Measurements from ENCODE around the gene DYNC2I2. TPM values are rescaled to one million over a fixed set of nuclear protein-coding genes. Genes with fewer than 3 reads are reported as not detected.
"Not testable (repeated sequence)": the region's sequence is repeated elsewhere in the genome, so short reads cannot be mapped to it uniquely, and the experiment has no call there.

DYNC2I2 gene
- total RNA-seq, 2 donors from 2014 or later, result 87.8 to 119 TPM

DNA sequence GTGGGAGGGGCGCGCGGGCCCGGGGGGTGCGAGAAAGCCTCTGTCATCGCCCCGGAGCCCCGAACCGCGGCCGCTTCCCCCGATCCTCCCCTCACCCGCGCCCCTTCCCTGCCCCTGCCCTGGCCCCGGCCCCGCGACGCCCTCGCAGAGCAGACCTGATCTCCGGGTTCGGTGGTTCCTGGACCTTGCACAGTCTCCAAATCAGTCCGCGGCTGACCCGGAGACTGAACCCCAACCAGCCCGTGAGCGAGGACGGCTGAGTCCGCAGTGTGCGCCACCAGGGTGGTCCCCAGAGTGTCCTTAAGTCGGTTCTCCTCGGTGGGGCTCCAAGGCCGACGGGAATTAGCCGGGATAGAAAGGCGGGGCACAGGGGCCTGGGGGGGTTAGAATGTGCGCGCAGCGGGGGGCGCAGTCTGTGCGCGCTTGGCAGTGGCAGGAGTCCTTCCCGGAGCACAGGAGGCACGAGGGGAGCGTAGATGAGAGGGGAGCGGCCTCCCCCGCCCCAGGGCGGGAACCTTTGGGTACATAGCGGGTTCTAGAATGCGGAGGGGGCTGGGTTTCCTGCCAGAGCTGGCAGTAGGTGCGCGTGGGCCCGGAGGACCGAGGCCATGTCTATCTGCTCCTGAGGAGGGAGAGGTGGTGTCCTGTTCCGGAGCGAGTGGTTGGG lies 46.4 kb upstream of the DYNC2I2 start:
- peak overlapping the region; percentile 77 for H3K9ac ChIP-seq (ENCODE audit: extremely low read depth, low read length, poor library complexity, severe bottlenecking)
- 6% methylated on average over 10 to 55 of the region's 55 CpGs for WGBS, 2 experiments (ENCODE audit: insufficient coverage in 1 of 2, insufficient read length in 1 of 2)

DNA sequence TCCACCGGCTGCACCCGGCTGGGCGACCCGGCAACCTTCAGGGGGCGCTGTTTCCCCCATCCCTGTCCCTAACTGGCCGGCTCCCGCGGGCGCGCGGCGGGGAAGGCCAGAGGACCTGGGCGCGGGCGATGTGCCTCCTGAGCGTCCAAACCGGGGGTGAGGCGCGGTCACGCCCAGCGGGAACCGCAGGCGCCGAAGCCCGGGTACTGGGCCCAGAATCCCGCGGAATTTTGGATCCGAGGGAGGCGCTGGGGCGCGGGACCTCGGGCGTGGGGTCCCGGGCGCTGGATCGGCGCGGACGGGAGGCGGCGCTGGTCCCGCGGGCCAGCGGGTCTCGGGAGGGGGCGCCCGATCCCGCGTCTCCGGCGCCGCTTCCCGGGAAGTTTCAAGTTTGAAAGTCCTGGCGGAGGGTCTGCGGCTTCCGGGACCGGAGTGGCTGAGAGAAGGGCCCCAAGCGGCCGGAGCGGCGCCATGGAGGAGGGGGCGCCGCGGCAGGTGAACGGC lies 45.9 kb upstream of the DYNC2I2 start, which contains the start of gene PKN3:
Gene PKN3 (plus strand): TSS at position 59 of the 504 bp plus-strand sequence. CDS start 413 bp downstream, at position 472.
- Mint-ChIP-seq H3K36me3 (ENCODE audit: low read depth) (peaks cover under 1% of the 10 kb centered on the region), H3K27me3 (ENCODE audit: insufficient read depth) (no peaks in the 10 kb centered on the region), H3K27ac (peak within 1 kb of the TSS; percentile 87), H3K4me1 (peaks cover 3% of the 10 kb centered on the region), H3K9me3 (no peaks in the 10 kb centered on the region), H3K4me3 (peak within 1 kb of the TSS; percentile 78)
- H3K27me3 ChIP-seq (ENCODE audit: control insufficient read depth, insufficient read depth, low read length, poor library complexity, severe bottlenecking), result no peaks in the 10 kb centered on the region
- peaks cover 4% of the 10 kb centered on the region for H3K4me1 ChIP-seq (ENCODE audit: control insufficient read depth, insufficient read depth, low read length)
- DNase-seq, result peak; percentile 99
- H3K4me3 ChIP-seq (ENCODE audit: low read length), result peak within 1 kb of the TSS; percentile 86
- TF ChIP-seq, protein P1, sequence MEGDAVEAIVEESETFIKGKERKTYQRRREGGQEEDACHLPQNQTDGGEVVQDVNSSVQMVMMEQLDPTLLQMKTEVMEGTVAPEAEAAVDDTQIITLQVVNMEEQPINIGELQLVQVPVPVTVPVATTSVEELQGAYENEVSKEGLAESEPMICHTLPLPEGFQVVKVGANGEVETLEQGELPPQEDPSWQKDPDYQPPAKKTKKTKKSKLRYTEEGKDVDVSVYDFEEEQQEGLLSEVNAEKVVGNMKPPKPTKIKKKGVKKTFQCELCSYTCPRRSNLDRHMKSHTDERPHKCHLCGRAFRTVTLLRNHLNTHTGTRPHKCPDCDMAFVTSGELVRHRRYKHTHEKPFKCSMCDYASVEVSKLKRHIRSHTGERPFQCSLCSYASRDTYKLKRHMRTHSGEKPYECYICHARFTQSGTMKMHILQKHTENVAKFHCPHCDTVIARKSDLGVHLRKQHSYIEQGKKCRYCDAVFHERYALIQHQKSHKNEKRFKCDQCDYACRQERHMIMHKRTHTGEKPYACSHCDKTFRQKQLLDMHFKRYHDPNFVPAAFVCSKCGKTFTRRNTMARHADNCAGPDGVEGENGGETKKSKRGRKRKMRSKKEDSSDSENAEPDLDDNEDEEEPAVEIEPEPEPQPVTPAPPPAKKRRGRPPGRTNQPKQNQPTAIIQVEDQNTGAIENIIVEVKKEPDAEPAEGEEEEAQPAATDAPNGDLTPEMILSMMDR (conservative IDR thresholded peaks at IDR 0.05), result peak; percentile 98
- peak within 1 kb of the TSS; percentile 44 for H3K27ac ChIP-seq (ENCODE audit: low read depth, low read length)
- no peaks in the 10 kb centered on the region for H3K9me3 ChIP-seq (ENCODE audit: control insufficient read depth, low read length)
- peaks cover 13% of the 10 kb centered on the region for H3K36me3 ChIP-seq (ENCODE audit: control insufficient read depth, insufficient read depth, low read length)
- 0 to 1% methylated on average over 28 to 65 of the region's 65 CpGs for WGBS, 2 experiments (ENCODE audit: insufficient coverage in 1 of 2, insufficient read length in 1 of 2)
- H3K9ac ChIP-seq (ENCODE audit: extremely low read depth, low read length, poor library complexity, severe bottlenecking), result peak within 1 kb of the TSS; percentile 77

More for the DNA sequence above, 46.4 kb upstream of the DYNC2I2 start:
- TF ChIP-seq, protein P1 (conservative IDR thresholded peaks at IDR 0.05), result no peak
- Mint-ChIP-seq H3K36me3 (ENCODE audit: low read depth) (no peaks in the 10 kb centered on the region), H3K27ac (peak overlapping the region; percentile 87), H3K4me3 (peak overlapping the region; percentile 78), H3K4me1 (peaks cover 3% of the 10 kb centered on the region), H3K9me3 (no peaks in the 10 kb centered on the region), H3K27me3 (ENCODE audit: insufficient read depth) (no peaks in the 10 kb centered on the region)
- peak overlapping the region; percentile 86 for H3K4me3 ChIP-seq (ENCODE audit: low read length)
- H3K36me3 ChIP-seq (ENCODE audit: control insufficient read depth, insufficient read depth, low read length), result peaks cover 10% of the 10 kb centered on the region
- H3K27me3 ChIP-seq (ENCODE audit: control insufficient read depth, insufficient read depth, low read length, poor library complexity, severe bottlenecking), result no peaks in the 10 kb centered on the region
- peak; percentile 88 for DNase-seq
- H3K9me3 ChIP-seq (ENCODE audit: control insufficient read depth, low read length), result no peaks in the 10 kb centered on the region
- peaks cover 4% of the 10 kb centered on the region for H3K4me1 ChIP-seq (ENCODE audit: control insufficient read depth, insufficient read depth, low read length)
- H3K27ac ChIP-seq (ENCODE audit: low read depth, low read length), result no peak overlapping the region

DNA sequence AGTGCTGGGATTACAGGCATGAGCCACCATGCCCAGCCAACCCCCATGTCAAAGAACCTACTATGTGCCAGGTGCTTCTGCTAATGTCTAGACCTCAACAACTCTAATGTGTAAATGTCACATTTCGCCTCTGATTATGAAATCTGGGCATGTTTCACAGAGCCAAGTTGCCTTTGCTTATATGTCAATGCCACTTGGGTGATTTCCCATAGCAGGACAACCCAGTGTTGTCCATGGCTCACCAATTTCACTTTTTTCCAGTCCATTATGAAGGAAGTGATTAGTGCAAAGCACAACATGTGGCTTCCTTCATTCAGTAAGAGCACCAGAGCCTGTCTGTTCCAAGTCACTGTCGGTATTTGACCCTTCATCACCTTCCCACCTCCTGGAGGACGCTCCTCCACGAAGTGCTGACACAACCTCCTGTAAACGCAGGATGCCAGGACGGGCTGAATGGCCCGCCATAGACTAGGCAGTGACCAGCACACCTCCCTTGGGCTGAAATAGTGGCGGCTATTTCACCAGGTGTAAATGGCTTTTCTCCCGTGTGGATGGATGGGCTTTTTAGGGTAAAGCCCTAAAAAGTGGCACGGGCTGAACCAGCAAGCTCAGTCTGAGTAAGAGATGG lies 44.7 kb upstream of the DYNC2I2 start:
- Mint-ChIP-seq H3K27ac (peak overlapping the region; percentile 48), H3K27me3 (ENCODE audit: insufficient read depth) (no peaks in the 10 kb centered on the region), H3K4me1 (peaks cover 7% of the 10 kb centered on the region), H3K9me3 (no peaks in the 10 kb centered on the region), H3K4me3 (peak overlapping the region; percentile 78), H3K36me3 (ENCODE audit: low read depth) (peaks cover 11% of the 10 kb centered on the region)
- 86 to 90% methylated on average over 10 of the region's 10 CpGs for WGBS, 2 experiments (ENCODE audit: insufficient coverage in 1 of 2, insufficient read length in 1 of 2)
- H3K27ac ChIP-seq (ENCODE audit: low read depth, low read length), result no peak overlapping the region
- DNase-seq, result peak; percentile 58
- H3K4me3 ChIP-seq (ENCODE audit: low read length), result no peak overlapping the region
- H3K9me3 ChIP-seq (ENCODE audit: control insufficient read depth, low read length), result no peaks in the 10 kb centered on the region
- no peaks in the 10 kb centered on the region for H3K27me3 ChIP-seq (ENCODE audit: control insufficient read depth, insufficient read depth, low read length, poor library complexity, severe bottlenecking)
- no peak overlapping the region for H3K9ac ChIP-seq (ENCODE audit: extremely low read depth, low read length, poor library complexity, severe bottlenecking)
- H3K36me3 ChIP-seq (ENCODE audit: control insufficient read depth, insufficient read depth, low read length), result peaks cover 16% of the 10 kb centered on the region
- TF ChIP-seq, protein P1 (conservative IDR thresholded peaks at IDR 0.05), result no peak
- no peaks in the 10 kb centered on the region for H3K4me1 ChIP-seq (ENCODE audit: control insufficient read depth, insufficient read depth, low read length)

DNA sequence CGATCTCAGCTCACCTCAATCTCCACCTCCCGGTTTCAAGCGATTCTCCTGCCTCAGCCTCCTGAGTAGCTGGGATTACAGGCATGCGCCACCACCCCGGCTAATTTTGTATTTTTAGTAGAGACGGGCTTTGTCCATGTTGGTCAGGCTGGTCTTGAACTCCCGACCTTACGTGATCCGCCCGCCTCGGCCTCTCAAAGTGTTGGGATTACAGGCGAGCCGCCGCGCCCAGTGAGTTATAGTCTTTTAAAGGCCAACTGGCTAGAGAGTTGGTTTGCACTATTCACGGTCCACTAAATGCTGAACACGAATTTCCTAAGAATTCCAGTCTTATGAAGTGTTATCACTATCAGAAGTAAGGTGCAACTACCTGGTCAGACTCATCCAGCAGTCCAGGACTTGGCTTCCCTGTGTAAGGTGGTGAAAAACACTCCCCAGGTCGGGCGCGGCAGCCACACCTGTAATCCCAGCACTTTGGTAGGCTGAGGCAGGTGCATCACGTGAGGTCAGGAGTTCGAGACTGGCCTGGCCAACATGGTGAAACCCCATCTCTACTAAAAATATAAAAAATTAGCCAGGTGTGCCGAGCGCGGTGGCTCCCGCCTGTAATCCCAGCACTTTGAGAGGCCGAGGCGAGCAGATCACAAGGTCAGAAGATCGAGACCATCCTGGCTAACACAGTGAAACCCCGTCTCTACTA lies 42.6 kb upstream of the DYNC2I2 start:
- not testable (repeated sequence) for H3K4me3 Mint-ChIP-seq; H3K9ac ChIP-seq (ENCODE audit: extremely low read depth, low read length, poor library complexity, severe bottlenecking); H3K27ac Mint-ChIP-seq; DNase-seq; H3K27me3 Mint-ChIP-seq (ENCODE audit: insufficient read depth); H3K27ac ChIP-seq (ENCODE audit: low read depth, low read length); H3K4me1 ChIP-seq (ENCODE audit: control insufficient read depth, insufficient read depth, low read length); H3K4me3 ChIP-seq (ENCODE audit: low read length); H3K4me1 Mint-ChIP-seq; H3K9me3 ChIP-seq (ENCODE audit: control insufficient read depth, low read length); H3K27me3 ChIP-seq (ENCODE audit: control insufficient read depth, insufficient read depth, low read length, poor library complexity, severe bottlenecking); H3K9me3 Mint-ChIP-seq
- WGBS, 2 experiments (ENCODE audit: insufficient coverage in 1 of 2, insufficient read length in 1 of 2), result 95 to 98% methylated on average over 23 to 30 of the region's 30 CpGs
- H3K36me3 Mint-ChIP-seq (ENCODE audit: low read depth), result peaks cover 32% of the 10 kb centered on the region
- peaks cover 33% of the 10 kb centered on the region for H3K36me3 ChIP-seq (ENCODE audit: control insufficient read depth, insufficient read depth, low read length)

Data from endodermal cell (in vitro differentiated cells).